SK-N-SH treated with all-trans-retinoic acid at 6 μM for 48 hours (cell line): ENCODE measurements around the gene RRAS2.
"Not testable (repeated sequence)": the region's sequence is repeated elsewhere in the genome, so short reads cannot be mapped to it uniquely, and the experiment has no call there.

ENCODE experiments used
- ATAC-seq: fragments of 200-7000 bp; cut with Tn5 transposase; 3 replicates; pipeline ENCODE4 v1.9.1; 2020; ENCODE audit warnings: mild to moderate bottlenecking, moderate library complexity
- ARNTL ChIP-seq: fragments of 450-650 bp; formaldehyde crosslinking; IDR thresholded peaks from 2 replicates; pipeline ENCODE4 v1.5.0; 2020; ENCODE audit warnings: low read depth, mild to moderate bottlenecking, moderate library complexity, borderline replicate concordance
- BACH2 ChIP-seq: fragments of 250-450 bp; sonication (Bioruptor Pico); IDR thresholded peaks from 2 replicates; pipeline ENCODE4 v1.9.0; 2021; ENCODE audit warnings: mild to moderate bottlenecking, borderline replicate concordance
- CSDC2 ChIP-seq: fragments of 250-450 bp; sonication (Bioruptor Pico); IDR thresholded peaks from 2 replicates; pipeline ENCODE4 v1.5.0; 2020; ENCODE audit warnings: mild to moderate bottlenecking, moderate library complexity
- ESRRG ChIP-seq: fragments of 250-450 bp; sonication (Bioruptor Pico); IDR thresholded peaks from 2 replicates; pipeline ENCODE4 v1.6.1; 2021; ENCODE audit warnings: mild to moderate bottlenecking
- GLIS3 ChIP-seq: fragments of 250-450 bp; sonication (Bioruptor Pico); IDR thresholded peaks from 2 replicates; pipeline ENCODE4 v1.5.0; 2020; ENCODE audit warnings: mild to moderate bottlenecking, moderate library complexity
- ISL1 ChIP-seq: fragments of 250-450 bp; sonication (Bioruptor Pico); IDR thresholded peaks from 2 replicates; pipeline ENCODE4 v2.1.2; 2022; ENCODE audit warnings: mild to moderate bottlenecking, moderate library complexity
- OSR1 ChIP-seq: fragments of 250-450 bp; sonication (Bioruptor Pico); IDR thresholded peaks from 2 replicates; pipeline ENCODE4 v1.8.0; 2022; ENCODE audit warnings: moderate library complexity, mild to moderate bottlenecking, inconsistent platforms
- POU6F1 ChIP-seq: fragments of 250-450 bp; sonication (Bioruptor Pico); IDR thresholded peaks from 2 replicates; pipeline ENCODE4 v1.8.0; 2021; ENCODE audit warnings: low read depth, mild to moderate bottlenecking, moderate library complexity, borderline replicate concordance
- PPARA ChIP-seq: fragments of 250-450 bp; sonication (Bioruptor Pico); IDR thresholded peaks from 2 replicates; pipeline ENCODE4 v1.5.0; 2020; ENCODE audit warnings: mild to moderate bottlenecking, borderline replicate concordance
- RARB ChIP-seq: fragments of 250-450 bp; sonication (Bioruptor Pico); IDR thresholded peaks from 2 replicates; pipeline ENCODE4 v1.8.0; 2021; ENCODE audit warnings: mild to moderate bottlenecking, moderate library complexity
- SNAI2 ChIP-seq: fragments of 250-450 bp; sonication (Bioruptor Pico); IDR thresholded peaks from 2 replicates; pipeline ENCODE4 v1.5.0; 2020; ENCODE audit warnings: mild to moderate bottlenecking, moderate library complexity
- TCF4 ChIP-seq: fragments of 250-450 bp; sonication (Bioruptor Pico); IDR thresholded peaks from 2 replicates; pipeline ENCODE4 v1.8.0; 2021; ENCODE audit warnings: mild to moderate bottlenecking, moderate library complexity, borderline replicate concordance
- TOX ChIP-seq: fragments of 250-450 bp; sonication (Bioruptor Pico); IDR thresholded peaks from 2 replicates; pipeline ENCODE4 v1.8.0; 2021; ENCODE audit warnings: mild to moderate bottlenecking, moderate library complexity, borderline replicate concordance
- ZC3H10 ChIP-seq: fragments of 250-450 bp; sonication (Bioruptor Pico); IDR thresholded peaks from 2 replicates; pipeline ENCODE4 v1.5.1; 2021; ENCODE audit warnings: mild to moderate bottlenecking, moderate library complexity
- ZFP3 ChIP-seq: fragments of 250-450 bp; sonication (Bioruptor Pico); IDR thresholded peaks from 2 replicates; pipeline ENCODE4 v1.5.0; 2020; ENCODE audit warnings: mild to moderate bottlenecking, moderate library complexity
- ZFP30 ChIP-seq: fragments of 450-650 bp; formaldehyde crosslinking; IDR thresholded peaks from 2 replicates; pipeline ENCODE4 v1.5.0; 2022; ENCODE audit warnings: mild to moderate bottlenecking, moderate library complexity
- ZNF565 ChIP-seq: fragments of 450-650 bp; formaldehyde crosslinking; conservative IDR thresholded peaks from 2 replicates; pipeline ENCODE4 v1.5.0; 2020; ENCODE audit warnings: low read depth, mild to moderate bottlenecking, moderate library complexity
- ZNF70 ChIP-seq: fragments of 450-650 bp; formaldehyde crosslinking; IDR thresholded peaks from 2 replicates; pipeline ENCODE4 v1.5.0; 2020; ENCODE audit warnings: mild to moderate bottlenecking, moderate library complexity
- ZNF8 ChIP-seq: fragments of 450-650 bp; formaldehyde crosslinking; IDR thresholded peaks from 2 replicates; pipeline ENCODE4 v1.5.0; 2020; ENCODE audit warnings: mild to moderate bottlenecking, moderate library complexity
- TF ChIP-seq, protein P1 (sequence below): fragments of 250-450 bp; sonication (Bioruptor Pico); IDR thresholded peaks from 2 replicates; pipeline ENCODE4 v1.5.1; 2021; ENCODE audit warnings: mild to moderate bottlenecking, moderate library complexity
- TF ChIP-seq, protein P2 (sequence below): fragments of 250-450 bp; sonication (Bioruptor Pico); IDR thresholded peaks from 2 replicates; pipeline ENCODE4 v1.5.1; 2020; ENCODE audit warnings: low read depth, mild to moderate bottlenecking, moderate library complexity

Gene RRAS2

GRCh38 chr11:14357881-14358728, 878 bp downstream of the RRAS2 start:
- TF ChIP-seq TOX (CRISPR knock-in tag) = no peak
- no peak for TF ChIP-seq CSDC2 (CRISPR knock-in tag)
- TF ChIP-seq GLIS3 = no peak
- peak; percentile 90 for ATAC-seq

- TF ChIP-seq GLIS3 = no peak
- TF ChIP-seq ZNF70 (CRISPR knock-in tag) = no peak
- no peak for TF ChIP-seq ESRRG (CRISPR knock-in tag)
- TF ChIP-seq BACH2 (CRISPR knock-in tag) = no peak
- TF ChIP-seq, all 23 proteins: peak for 0
- ATAC-seq = no peak
Observed at GRCh38 chr11:14356342-14356741, 2.6 kb downstream of the RRAS2 start.

GRCh38 chr11:14354604-14355003, 4.4 kb downstream of the RRAS2 start:
- ATAC-seq = not testable (repeated sequence)

- ATAC-seq = no peak
- TF ChIP-seq ZNF8 (CRISPR knock-in tag) = no peak
- TF ChIP-seq, protein P1, sequence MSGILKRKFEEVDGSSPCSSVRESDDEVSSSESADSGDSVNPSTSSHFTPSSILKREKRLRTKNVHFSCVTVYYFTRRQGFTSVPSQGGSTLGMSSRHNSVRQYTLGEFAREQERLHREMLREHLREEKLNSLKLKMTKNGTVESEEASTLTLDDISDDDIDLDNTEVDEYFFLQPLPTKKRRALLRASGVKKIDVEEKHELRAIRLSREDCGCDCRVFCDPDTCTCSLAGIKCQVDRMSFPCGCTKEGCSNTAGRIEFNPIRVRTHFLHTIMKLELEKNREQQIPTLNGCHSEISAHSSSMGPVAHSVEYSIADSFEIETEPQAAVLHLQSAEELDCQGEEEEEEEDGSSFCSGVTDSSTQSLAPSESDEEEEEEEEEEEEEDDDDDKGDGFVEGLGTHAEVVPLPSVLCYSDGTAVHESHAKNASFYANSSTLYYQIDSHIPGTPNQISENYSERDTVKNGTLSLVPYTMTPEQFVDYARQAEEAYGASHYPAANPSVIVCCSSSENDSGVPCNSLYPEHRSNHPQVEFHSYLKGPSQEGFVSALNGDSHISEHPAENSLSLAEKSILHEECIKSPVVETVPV (CRISPR knock-in tag) = no peak
- TF ChIP-seq ZFP3 (CRISPR knock-in tag) = no peak
- TF ChIP-seq BACH2 (CRISPR knock-in tag) = no peak
- TF ChIP-seq TCF4 (CRISPR knock-in tag) = no peak
- TF ChIP-seq ISL1 (CRISPR knock-in tag) = no peak
- TF ChIP-seq TOX (CRISPR knock-in tag) = no peak
- TF ChIP-seq GLIS3 = no peak
- TF ChIP-seq PPARA (CRISPR knock-in tag) = no peak
- TF ChIP-seq SNAI2 = no peak
- TF ChIP-seq ESRRG (CRISPR knock-in tag) = no peak
- no peak for TF ChIP-seq OSR1 (CRISPR knock-in tag)
- TF ChIP-seq RARB (CRISPR knock-in tag) = no peak
- TF ChIP-seq ZNF565 (CRISPR knock-in tag) = no peak
- TF ChIP-seq CSDC2 (CRISPR knock-in tag) = no peak
- no peak for TF ChIP-seq POU6F1 (CRISPR knock-in tag)
- TF ChIP-seq ZFP30 (CRISPR knock-in tag) = no peak
- TF ChIP-seq, protein P2, sequence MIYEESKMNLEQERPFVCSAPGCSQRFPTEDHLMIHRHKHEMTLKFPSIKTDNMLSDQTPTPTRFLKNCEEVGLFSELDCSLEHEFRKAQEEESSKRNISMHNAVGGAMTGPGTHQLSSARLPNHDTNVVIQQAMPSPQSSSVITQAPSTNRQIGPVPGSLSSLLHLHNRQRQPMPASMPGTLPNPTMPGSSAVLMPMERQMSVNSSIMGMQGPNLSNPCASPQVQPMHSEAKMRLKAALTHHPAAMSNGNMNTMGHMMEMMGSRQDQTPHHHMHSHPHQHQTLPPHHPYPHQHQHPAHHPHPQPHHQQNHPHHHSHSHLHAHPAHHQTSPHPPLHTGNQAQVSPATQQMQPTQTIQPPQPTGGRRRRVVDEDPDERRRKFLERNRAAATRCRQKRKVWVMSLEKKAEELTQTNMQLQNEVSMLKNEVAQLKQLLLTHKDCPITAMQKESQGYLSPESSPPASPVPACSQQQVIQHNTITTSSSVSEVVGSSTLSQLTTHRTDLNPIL (CRISPR knock-in tag) = no peak
- TF ChIP-seq ZC3H10 (CRISPR knock-in tag) = no peak
- TF ChIP-seq ARNTL (CRISPR knock-in tag) = no peak
- TF ChIP-seq, all 23 proteins: peak for 0
Observed at GRCh38 chr11:14350716-14351238, 8.2 kb downstream of the RRAS2 start.

- ATAC-seq = no peak
- TF ChIP-seq ESRRG (CRISPR knock-in tag) = no peak
- TF ChIP-seq, protein P2 (CRISPR knock-in tag) = no peak
- TF ChIP-seq CSDC2 (CRISPR knock-in tag) = no peak
- no peak for TF ChIP-seq ZNF70 (CRISPR knock-in tag)
- TF ChIP-seq ZC3H10 (CRISPR knock-in tag) = no peak
- TF ChIP-seq OSR1 (CRISPR knock-in tag) = no peak
- TF ChIP-seq, protein P1 (CRISPR knock-in tag) = no peak
- TF ChIP-seq POU6F1 (CRISPR knock-in tag) = no peak
- TF ChIP-seq ZNF8 (CRISPR knock-in tag) = no peak
- TF ChIP-seq SNAI2 = no peak
Observed at GRCh38 chr11:14350215-14350614, 8.8 kb downstream of the RRAS2 start.
